Activated T-cell treated with anti-CD3 and anti-CD28 coated beads for 48 hours (primary cell): ENCODE measurements around the gene ECI1.
"Not testable (repeated sequence)": the region's sequence is repeated elsewhere in the genome, so short reads cannot be mapped to it uniquely, and the experiment has no call there.

Experiments
- DNase-seq: peaks from one replicate; pipeline ENCODE4 v3.0.0-alpha.2; 2020; ENCODE audit warnings: low read depth

Gene ECI1

GRCh38 chr16:2210386-2211365 lies 40.7 kb downstream of the ECI1 start, which contains the start of gene BRICD5:
Gene BRICD5 (minus strand): TSS chr16:2210863. CDS start chr16:2210833, 30 bp downstream.
- DNase-seq: no peak

DNA sequence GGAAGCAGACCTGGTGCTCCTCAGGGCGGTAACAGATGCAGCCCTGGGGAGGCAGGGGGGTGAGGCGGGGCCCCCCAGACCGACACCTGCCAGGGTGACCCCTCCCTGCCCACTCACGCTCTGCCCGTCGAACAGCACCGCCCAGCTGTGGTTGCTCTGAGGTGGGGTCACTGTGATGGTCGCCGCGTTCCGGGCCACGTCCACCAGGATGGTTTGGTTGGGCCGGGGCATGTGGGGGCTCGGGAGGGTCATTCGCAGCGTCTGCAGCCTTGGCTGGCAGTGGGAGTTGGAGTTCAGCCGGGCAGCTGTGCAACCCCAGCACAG lies 41.4 kb downstream of the ECI1 start:
- DNase-seq: no peak

GRCh38 chr16:2209258-2210008 lies 42.0 kb downstream of the ECI1 start:
- no peak for DNase-seq

DNA sequence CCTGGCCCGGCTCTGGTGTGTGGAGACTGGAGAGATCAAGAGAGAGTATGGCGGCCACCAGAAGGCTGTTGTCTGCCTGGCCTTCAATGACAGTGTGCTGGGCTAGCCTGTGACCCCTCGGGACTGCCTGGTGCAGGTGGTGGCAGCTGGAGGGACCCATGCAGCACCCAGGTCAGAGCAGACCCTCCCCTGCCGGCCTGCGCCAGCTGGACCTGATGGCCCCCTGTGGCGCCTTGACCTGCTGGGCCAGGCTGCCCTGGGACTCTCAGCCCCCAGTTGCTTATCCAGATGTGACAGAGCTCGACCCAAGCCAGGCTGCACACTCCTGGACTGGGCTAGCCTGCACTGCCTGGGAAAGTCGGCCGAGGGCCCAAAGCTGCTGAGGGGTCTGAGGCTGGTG lies 42.6 kb downstream of the ECI1 start:
- no peak for DNase-seq

DNA sequence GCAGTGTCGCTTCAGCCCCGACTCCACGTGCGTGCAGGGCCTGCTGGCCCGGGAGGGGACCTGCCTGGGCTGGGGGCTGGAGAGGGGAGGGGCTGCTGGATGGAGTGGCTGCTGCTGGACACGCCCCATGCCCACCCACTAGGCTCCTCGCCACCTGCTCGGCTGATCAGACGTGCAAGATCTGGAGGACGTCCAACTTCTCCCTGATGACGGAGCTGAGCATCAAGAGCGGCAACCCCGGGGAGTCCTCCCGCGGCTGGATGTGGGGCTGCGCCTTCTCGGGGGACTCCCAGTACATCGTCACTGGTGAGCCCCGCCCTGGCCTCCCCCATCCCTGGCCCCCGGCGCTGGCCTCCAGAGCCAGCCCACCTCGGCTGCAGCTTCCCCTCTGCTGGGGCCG lies 43.1 kb downstream of the ECI1 start:
- no peak for DNase-seq

DNA sequence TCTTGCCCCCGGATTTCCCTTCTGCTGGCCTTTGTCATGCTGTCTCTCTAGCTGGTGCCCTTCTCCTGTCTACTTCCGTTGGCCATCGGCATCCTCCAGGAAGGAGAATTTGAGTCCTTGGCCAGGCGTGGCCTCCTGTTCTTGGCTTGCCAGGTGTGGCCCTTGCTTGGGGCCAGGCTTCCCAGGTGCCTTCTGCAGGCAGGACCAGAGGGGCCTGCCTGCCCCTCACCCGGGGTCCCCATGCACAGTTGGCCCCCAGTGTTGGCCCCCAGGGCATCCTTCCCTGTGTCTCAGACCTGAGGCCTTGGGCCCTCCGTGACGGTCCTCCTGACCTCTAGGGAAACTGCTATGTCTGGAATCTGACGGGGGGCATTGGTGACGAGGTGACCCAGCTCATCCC lies 43.5 kb downstream of the ECI1 start:
- DNase-seq: no peak

DNA sequence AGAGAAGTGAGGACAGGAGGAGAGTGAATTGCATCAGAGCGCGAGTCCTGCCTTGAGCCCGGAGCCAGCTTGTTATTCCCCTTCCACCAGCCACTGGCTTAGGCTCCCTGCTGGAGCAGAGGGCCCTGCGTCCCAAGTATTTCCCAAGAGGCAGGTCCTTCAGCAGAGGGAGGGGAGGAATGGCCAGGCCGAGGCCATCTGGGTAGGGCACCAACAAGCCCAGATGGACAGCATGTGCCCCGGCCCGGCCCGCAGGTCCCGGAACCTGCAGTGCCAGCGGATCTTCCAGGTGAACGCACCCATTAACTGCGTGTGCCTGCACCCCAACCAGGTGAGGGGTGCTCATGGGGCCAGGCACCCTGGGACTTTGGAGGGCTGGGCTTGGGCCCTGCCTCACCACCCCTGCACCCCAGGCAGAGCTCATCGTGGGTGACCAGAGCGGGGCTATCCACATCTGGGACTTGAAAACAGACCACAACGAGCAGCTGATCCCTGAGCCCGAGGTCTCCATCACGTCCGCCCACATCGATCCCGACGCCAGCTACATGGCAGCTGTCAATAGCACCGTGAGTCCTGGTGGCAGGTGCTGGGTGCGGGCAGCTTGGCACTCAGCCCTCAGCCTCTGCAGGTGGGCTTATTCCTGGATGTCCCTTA lies 44.5 kb downstream of the ECI1 start:
- no peak for DNase-seq

GRCh38 chr16:2206420-2206779 lies 45.0 kb downstream of the ECI1 start:
- no peak for DNase-seq

GRCh38 chr16:2205967-2206313 lies 45.4 kb downstream of the ECI1 start:
- DNase-seq: no peak

- peak; percentile 89 for DNase-seq
Observed at GRCh38 chr16:2205104-2205966, 46.1 kb downstream of the ECI1 start, which contains the start of gene MLST8. Gene MLST8 (plus strand): TSS chr16:2205454. CDS start chr16:2206086, 632 bp downstream.

- DNase-seq: no peak
Observed at GRCh38 chr16:2204416-2205103, 46.8 kb downstream of the ECI1 start.

GRCh38 chr16:2203119-2203688 lies 48.2 kb downstream of the ECI1 start:
- not testable (repeated sequence) for DNase-seq

DNA sequence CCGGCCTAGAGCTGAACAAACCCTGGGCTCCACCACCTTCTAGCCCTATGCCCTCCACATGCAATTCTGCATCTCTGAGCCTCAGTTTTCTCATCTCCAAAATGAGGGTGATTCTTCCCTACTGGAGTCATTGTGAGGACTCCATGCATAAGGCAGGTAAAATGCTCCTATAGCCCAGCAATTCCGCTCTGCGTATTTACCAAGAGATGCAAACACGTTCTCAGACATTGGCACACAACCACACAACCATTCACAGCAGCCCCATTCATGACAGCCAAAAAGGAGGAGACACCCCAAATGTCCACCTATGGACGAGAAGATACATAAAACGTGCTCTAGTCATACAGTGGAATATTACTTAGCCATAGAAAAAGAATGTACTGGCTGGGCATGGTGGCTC lies 51.1 kb downstream of the ECI1 start:
- DNase-seq: no peak

- no peak for DNase-seq
Observed at GRCh38 chr16:2199621-2200139, 51.7 kb downstream of the ECI1 start.

DNA sequence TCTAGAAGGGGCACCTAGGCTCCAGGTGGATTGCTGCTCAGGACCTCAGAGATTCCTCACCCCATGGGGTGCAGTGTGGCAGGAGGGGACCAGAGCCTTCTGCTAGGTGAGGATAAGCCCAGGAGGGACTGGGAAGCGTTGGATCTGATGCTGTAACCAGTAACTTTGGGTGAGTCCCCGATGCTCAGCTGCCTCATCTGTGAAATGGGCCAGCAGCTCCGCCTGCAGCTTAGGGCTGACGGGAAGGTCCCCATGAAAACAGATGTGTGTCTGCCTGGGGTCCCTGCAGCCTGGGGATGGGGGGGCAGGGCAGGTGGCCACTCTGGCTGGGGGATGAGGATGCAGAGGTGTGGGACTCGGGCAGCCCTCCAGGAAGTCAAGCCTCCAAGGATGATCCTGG lies 52.3 kb downstream of the ECI1 start:
- no peak for DNase-seq

DNA sequence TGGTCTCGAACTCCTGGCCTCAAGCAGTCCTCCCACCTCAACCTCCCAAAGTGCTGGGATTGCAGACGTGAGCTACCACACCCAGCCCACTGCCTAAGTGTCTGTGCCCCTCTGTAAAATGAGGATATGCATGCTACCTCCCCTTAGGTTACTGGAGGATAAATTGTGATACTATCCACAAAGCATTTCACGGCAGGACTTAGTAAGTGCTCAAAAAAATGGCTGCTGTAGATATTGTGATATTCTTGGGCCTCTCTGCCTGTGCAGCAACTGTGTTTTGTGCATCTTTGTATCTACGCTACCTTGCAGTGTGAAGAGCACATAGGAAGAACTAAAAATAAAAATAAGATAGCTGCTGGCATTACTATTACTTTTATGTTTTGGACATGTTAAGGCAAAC lies 53.1 kb downstream of the ECI1 start:
- no peak for DNase-seq

- DNase-seq: no peak
Observed at GRCh38 chr16:2197765-2198164, 53.6 kb downstream of the ECI1 start.

DNA sequence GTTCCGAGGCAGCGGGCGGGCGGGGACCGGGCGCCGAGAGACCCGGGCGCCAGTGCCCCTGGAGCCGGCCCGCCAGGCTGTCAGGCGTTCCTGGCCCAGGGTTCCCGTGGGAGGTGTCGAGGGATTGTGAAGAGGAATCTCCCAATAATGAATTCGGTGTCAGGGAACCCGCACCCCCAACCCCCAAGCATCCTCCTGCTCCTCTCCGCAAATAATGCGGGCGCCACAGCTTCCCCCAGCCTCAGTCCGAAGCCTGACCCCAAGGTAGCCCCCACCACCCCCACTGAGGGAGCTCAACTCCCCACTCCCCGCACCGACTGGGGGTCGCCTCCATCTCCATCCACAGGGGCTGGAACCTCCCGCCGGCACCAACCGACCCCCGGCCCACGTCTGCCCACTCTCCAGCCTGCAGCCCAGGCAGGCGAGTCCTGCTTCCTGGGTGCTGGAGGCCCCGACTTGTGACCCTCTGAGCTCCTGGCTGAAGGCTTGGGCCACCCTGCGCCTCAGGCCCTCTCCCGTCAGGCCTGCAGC lies 54.3 kb downstream of the ECI1 start:
- DNase-seq: no peak

DNA sequence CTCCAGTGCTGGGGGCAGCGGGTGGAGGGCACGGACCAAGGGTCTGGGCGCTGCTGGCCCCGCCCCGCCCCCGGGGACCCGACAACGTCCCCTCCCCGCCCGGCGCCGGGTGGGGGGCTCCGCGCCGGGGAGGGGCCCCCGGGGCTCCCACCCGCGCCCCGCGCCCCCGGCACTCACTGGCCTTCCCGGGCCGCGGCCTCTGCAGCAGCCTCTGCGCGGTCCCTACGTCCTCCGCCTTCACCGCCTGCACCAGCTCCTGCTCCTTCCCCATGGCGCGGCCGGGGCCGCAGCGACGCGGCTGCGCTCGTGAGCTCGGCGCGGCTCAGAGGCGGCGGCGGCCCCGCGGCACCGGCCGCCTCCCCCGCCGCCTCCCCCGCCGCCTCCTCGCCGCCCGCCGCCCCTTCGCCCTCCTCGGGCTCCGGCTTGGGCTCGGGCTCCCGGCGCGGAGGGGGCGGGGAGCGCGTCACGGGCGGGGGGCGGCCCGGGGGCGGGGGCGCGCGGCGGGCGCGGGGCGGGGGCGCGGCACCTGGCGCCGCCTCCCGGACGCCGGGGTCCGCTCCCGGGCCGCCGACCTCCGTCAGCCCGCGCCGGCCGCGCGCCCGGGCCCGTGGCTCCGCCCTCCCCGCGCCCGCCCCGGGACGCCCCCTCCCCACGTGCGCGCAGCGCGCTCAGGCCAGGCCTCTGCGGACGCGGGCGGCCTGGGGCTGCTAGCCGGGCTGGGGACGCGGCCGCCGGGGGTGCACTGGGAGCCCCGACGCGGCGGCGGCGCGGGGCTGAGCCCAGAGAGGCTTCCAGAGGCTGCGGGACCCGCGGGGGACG lies 55.0 kb downstream of the ECI1 start, which contains the start of gene CASKIN1:
Gene CASKIN1 (minus strand): TSS at position 444 of the 819 bp plus-strand sequence. CDS start 173 bp downstream, at position 271.
- DNase-seq: no peak
